GM12892 (cell line): ENCODE results near the gene EYS.

Experiments
- POLR2A ChIP-seq: IDR thresholded peaks from 2 replicates; pipeline ENCODE4 v1.6.1; 2011; ENCODE audit warnings: low read depth, low read length, control low read depth
- POLR2AphosphoS5 ChIP-seq: IDR thresholded peaks from 2 replicates; pipeline ENCODE4 v1.6.1; 2011; ENCODE audit warnings: low read depth, low read length, control low read depth
- TAF1 ChIP-seq: IDR thresholded peaks from 2 replicates; pipeline ENCODE4 v1.6.1; 2011; ENCODE audit warnings: low read depth, mild to moderate bottlenecking, control low read depth, low read length, borderline replicate concordance

- TF ChIP-seq POLR2A (no peak), POLR2AphosphoS5 (no peak), TAF1 (no peak)
Observed at GRCh38 chr6:64257586-64257985, 1449.4 kb downstream of the EYS start.
